ENCODE results near the gene AKAP8. TPM values are rescaled to one million over a fixed set of nuclear protein-coding genes. Genes with fewer than 3 reads are reported as not detected.
A peak's percentile ranks its signal among the peaks of the same experiment; 100 is the strongest.
"Not testable (repeated sequence)": the region's sequence is repeated elsewhere in the genome, so short reads cannot be mapped to it uniquely, and the experiment has no call there.

Gene AKAP8
- total RNA-seq, 1 experiment from 2014 or later: 11.9 TPM

- in situ Hi-C loops (cut with HindIII; ENCODE audit: low pct_unique_long_range_greater_than_20kb, low sequenced_read_pairs): no loop called here
- no peak for DNase-seq (ENCODE audit: low read depth, low spot score)
These were observed 2.3 kb upstream of the AKAP8 start for GRCh38 chr19:15381864-15382263.

- in situ Hi-C loops (cut with HindIII; ENCODE audit: low pct_unique_long_range_greater_than_20kb, low sequenced_read_pairs): no loop called here
- no peak for DNase-seq (ENCODE audit: low read depth, low spot score)
These were observed 1.8 kb upstream of the AKAP8 start for GRCh38 chr19:15381429-15381828.

DNA sequence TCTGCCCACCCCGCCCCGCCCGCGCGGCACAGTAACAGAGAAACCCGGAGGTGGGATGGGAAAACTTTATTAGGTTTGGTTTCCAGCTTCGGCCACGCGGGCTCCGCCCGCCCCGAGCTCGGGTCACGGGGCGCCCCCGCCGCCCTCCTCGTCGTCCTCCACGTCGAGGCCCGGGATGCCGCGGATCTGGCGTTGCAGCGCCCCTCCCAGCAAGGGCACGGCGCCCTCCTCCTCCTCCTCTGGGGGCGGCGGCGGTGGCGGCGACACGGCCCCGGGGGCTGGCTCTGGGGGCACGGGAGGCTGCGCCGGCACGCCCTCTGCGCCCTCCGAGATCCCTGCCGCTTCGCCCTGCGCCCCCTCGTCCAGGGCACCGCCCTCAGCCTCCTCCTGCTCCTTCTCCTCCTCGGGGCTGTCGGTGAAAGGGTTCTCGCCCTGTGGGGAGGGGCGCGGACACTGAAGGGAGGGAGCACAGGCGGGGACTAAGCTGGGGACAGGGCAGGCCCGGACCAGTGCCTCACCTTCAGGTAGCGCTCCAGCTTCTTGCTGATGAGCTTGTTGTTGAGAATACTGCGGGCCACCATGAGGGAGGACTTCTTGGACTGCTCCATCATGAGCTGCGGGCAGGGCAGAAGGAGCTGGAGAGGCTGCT is 536 bp upstream of the AKAP8 start:
- peak; percentile 43 for DNase-seq (ENCODE audit: low read depth, low spot score)
- in situ Hi-C loops (cut with HindIII; ENCODE audit: low pct_unique_long_range_greater_than_20kb, low sequenced_read_pairs): no loop called here

DNA sequence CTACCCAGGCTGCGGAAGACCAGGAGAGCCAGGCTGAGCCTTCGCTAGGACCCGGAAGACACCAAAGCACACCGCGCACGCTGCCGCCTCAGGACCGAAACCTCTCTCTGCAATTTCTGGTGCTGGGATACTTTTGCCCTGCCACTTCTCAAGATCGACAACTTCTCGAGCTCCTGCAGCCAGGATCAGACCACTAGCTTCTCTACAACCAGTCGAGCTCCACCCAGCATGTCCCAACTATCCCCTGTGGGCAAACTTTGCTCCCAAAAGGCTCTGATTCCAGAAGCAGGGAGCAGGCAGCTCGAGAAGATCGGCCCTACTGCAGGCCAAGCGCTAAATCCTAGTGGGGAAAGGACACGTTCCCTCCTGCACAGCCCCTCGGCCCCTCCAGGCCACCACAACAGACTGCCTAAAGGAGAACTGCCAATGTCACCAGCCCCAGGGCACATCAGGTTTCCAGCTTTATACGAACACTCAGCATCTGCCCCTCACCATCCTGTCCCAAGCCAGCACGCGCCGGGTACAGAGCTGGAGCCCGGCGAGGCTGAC is 979 bp downstream of the AKAP8 start:
- DNase-seq (ENCODE audit: low read depth, low spot score): peak; percentile 37
- in situ Hi-C loops (cut with HindIII; ENCODE audit: low pct_unique_long_range_greater_than_20kb, low sequenced_read_pairs): no loop called here

DNA sequence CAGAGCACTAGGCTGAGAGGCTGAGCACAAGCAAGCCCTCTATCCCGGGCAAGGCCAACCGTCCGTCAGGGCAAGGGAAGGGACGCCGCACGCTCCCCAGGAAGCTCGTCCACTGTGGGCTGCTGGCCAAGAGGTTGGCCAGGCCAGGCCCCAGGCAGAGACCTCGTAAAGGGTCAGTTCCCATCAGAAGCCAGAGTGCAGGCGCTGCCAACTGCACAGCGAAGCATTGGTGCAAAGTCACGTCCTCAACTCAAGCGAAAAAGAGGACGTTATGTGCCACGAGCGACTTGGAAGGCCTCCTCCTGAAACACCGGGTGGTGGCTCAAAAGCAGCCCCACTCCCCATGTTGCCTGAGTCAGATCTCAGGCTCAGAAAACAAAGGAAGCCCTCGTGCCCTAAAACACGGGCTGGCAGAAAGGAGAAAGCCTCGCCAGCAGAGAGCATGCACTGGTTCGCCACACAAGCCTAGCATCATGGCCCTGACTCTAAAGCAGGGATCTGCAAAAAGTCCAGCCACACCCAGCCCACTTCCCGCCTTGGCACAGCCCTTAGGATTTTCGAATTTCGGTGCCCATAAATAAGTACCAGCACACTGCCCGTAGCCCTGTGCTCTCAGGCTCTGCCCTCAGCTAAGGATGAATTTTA is 4.7 kb downstream of the AKAP8 start:
- DNase-seq (ENCODE audit: low read depth, low spot score): no peak
- in situ Hi-C loops (cut with HindIII; ENCODE audit: low pct_unique_long_range_greater_than_20kb, low sequenced_read_pairs): no loop called here

- no peak for DNase-seq (ENCODE audit: low read depth, low spot score)
- in situ Hi-C loops (cut with HindIII; ENCODE audit: low pct_unique_long_range_greater_than_20kb, low sequenced_read_pairs): no loop called here
These were observed 5.4 kb downstream of the AKAP8 start for GRCh38 chr19:15374105-15374651.

GRCh38 chr19:15373644-15374043 is 5.9 kb downstream of the AKAP8 start:
- no peak for DNase-seq (ENCODE audit: low read depth, low spot score)
- in situ Hi-C loops (cut with HindIII; ENCODE audit: low pct_unique_long_range_greater_than_20kb, low sequenced_read_pairs): no loop called here

- in situ Hi-C loops (cut with HindIII; ENCODE audit: low pct_unique_long_range_greater_than_20kb, low sequenced_read_pairs): no loop called here
These were observed 6.7 kb downstream of the AKAP8 start for GRCh38 chr19:15372891-15373301.

DNA sequence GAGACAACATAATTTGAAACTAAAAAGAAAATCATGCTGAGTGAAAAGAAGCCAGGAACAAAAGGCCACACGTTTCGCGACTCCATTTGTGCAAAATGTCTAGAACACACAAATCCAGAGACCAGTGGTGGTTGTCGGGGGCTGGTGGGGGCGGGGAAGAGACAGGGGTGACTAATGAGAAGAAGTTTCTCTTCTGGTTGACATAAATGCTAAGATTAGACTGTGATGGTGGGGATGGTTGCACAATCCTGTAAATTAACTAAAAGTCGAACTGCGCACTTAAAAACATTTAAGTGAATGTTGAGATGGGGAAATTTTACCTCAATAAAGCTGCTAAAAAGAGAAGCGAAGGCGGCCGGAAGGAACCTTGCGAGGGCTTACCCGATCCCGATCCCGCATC is 7.1 kb downstream of the AKAP8 start:
- in situ Hi-C loops (cut with HindIII; ENCODE audit: low pct_unique_long_range_greater_than_20kb, low sequenced_read_pairs): no loop called here
- DNase-seq (ENCODE audit: low read depth, low spot score): no peak

More at GRCh38 chr19:15372891-15373301, 6.7 kb downstream of the AKAP8 start:
- no peak for DNase-seq (ENCODE audit: low read depth, low spot score)

DNA sequence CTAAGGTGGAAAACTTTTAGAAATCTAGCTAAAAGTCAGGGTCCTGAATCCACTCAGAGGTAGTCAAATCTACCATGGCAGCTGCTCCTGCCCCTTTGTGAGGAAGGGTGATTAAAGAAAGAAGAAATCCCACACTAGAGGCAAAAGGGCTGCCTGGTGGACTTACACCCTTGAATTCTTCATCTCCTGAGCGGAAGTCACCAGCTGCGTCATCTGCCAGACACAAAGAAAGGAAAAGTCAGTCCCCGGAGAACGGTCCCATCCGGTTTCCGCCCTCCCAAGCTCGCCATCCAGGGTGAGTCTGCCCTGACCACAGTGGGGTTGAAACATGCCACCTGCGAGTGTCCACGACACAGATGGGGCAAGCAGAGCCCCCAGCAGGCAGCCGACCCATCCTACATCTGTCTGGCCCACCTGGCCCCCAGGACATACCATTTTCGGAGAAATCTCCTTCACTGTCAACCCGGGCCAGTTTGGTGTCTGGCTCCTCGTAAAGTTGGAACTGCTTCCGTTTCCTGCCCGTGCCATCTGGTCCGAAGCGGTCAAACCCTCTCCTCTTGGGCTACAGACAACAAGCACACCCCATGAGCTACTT is 7.7 kb downstream of the AKAP8 start:
- in situ Hi-C loops (cut with HindIII; ENCODE audit: low pct_unique_long_range_greater_than_20kb, low sequenced_read_pairs): no loop called here

DNA sequence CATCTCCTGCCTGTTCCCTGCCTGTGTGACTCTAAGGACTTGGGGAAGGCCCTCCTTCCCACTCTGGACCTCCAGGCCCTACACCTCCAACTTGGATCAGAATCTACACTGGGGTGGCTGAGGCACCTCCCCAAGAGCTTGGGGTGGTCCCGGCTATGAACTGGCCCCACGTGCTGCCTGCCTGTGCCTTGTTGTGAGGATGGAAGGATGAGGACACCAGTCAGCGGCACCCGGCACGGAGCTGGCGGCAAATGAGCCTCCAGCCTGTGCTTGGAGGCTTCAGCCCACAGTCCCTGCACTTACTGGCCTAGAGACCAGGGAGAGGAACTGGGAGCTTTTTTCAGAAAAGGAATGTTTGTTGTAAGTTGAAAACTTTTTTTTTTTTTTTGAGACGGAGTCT is 8.5 kb downstream of the AKAP8 start:
- in situ Hi-C loops (cut with HindIII; ENCODE audit: low pct_unique_long_range_greater_than_20kb, low sequenced_read_pairs): no loop called here
- no peak for DNase-seq (ENCODE audit: low read depth, low spot score)

More for the DNA sequence above, 7.7 kb downstream of the AKAP8 start:
- DNase-seq (ENCODE audit: low read depth, low spot score): no peak

GRCh38 chr19:15369594-15369891 is 10.0 kb downstream of the AKAP8 start:
- no peak for DNase-seq (ENCODE audit: low read depth, low spot score)
- in situ Hi-C loops (cut with HindIII; ENCODE audit: low pct_unique_long_range_greater_than_20kb, low sequenced_read_pairs): no loop called here

GRCh38 chr19:15368798-15369593 is 10.6 kb downstream of the AKAP8 start:
- in situ Hi-C loops (cut with HindIII; ENCODE audit: low pct_unique_long_range_greater_than_20kb, low sequenced_read_pairs): no loop called here

DNA sequence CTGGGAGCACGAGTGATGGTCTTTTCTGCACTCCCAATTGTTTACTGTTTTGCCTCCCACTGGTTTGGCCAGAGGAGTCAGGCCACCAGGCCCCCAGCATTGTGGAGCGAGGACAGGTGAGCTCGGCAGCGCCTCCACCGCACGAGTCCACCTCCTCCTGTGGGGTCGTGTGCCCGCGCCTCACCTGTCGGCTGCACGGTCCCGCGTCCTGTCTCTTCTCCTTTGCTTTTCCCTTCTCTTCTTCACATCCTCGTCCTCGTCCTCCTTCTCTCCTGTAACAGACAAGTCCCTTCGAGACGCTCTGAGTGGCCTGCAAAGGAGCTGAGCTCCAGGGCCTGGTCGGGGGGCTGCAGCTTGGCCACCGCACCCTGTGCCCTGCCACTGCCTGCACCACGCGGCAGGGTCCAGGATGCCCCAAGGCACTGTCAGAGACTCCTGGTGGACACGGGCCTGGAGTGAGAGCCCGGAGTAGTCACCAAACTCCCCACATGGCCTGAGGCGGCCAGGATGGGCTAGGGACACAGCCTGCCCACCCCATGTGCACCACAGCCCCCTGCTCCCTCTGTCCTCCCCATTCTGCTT is 11.4 kb downstream of the AKAP8 start:
- DNase-seq (ENCODE audit: low read depth, low spot score): no peak
- in situ Hi-C loops (cut with HindIII; ENCODE audit: low pct_unique_long_range_greater_than_20kb, low sequenced_read_pairs): no loop called here

More at GRCh38 chr19:15368798-15369593, 10.6 kb downstream of the AKAP8 start:
- DNase-seq (ENCODE audit: low read depth, low spot score): no peak

GRCh38 chr19:15367439-15367838 is 12.1 kb downstream of the AKAP8 start:
- peak; percentile 40 for DNase-seq (ENCODE audit: low read depth, low spot score)
- in situ Hi-C loops (cut with HindIII; ENCODE audit: low pct_unique_long_range_greater_than_20kb, low sequenced_read_pairs): no loop called here

- in situ Hi-C loops (cut with HindIII; ENCODE audit: low pct_unique_long_range_greater_than_20kb, low sequenced_read_pairs): no loop called here
- no peak for DNase-seq (ENCODE audit: low read depth, low spot score)
These were observed 14.3 kb downstream of the AKAP8 start for GRCh38 chr19:15365264-15365663.

DNA sequence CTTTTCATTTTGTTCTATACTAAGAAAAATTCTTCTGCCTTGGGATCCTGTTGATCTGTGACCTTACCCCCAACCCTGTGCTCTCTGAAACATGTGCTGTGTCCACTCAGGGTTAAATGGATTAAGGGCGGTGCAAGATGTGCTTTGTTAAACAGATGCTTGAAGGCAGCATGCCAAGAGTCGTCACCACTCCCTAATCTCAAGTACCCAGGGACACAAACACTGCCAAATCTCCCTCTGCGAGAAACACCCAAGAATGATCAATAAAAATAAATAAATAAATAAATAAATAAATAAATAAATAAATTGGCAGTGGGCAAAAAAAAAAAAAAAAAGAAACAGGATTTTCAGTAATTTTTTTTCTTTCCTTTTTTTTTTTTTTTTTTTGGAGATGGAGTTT is 15.8 kb downstream of the AKAP8 start:
- in situ Hi-C loops (cut with HindIII; ENCODE audit: low pct_unique_long_range_greater_than_20kb, low sequenced_read_pairs); DNase-seq (ENCODE audit: low read depth, low spot score): not testable (repeated sequence)

Data from SK-MEL-5 (cell line).